Measurements from ENCODE around the gene ARPC1B. TPM values are rescaled to one million over a fixed set of nuclear protein-coding genes. Genes with fewer than 3 reads are reported as not detected.

ARPC1B gene
- total and polyA plus RNA-seq, 2 experiments from 2014 or later = 101 to 132 TPM

DNA sequence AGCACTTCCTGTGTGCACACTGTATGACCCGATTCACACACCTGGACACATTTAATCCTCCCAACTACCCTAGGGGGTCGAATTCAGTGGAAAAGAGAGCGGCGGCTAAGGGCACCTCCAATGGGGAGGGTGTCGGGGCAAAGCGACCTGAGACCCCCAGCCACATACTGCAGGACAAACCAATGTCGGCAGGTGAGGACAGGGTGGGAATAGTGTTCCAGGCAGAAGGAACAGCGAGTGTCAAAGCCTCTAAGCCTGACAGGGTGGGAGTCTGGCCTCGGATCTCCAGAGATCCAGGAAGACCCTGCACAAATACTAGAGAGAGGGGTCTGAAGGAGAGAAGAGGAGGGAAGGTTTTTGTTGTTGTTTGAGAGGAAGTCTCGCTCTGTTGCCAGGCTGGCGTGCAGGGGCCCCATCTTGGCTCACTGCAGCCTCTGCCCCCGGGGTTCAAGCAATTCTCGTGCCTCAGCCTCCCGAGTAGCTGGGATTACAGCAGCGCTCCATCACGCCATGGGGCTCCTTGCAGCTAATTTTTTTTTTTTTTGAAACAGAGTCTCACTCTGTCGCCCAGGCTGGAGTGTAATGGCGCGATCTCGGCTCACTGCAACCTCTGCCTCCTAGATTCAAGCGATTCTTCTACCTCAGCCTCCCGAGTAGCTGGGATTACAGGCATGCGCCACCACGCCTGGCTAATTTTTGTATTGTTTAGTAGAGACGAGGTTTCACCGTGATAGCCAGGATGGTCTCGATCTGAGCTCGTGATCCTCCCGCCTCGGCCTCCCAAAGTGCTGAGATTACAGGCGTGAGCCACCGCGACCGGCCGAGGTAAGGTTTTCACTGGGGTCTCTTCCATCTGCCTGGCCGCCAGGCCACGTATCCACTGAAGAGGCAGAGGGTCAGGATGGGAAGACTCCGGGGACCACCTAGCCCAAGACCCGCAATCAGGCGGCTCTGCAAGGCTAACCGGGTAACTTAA is 1.2 kb upstream of the ARPC1B start (continued):
- TF ChIP-seq ZNF331 (CRISPR knock-in tag; IDR thresholded peaks at IDR 0.05; ENCODE audit: low read depth) (no peak), STAT1 (IDR thresholded peaks at IDR 0.05; ENCODE audit: unreplicated experiment) (no peak), POLR2AphosphoS5 (IDR thresholded peaks at IDR 0.05; ENCODE audit: low read depth) (no peak), NANOG (IDR thresholded peaks at IDR 0.05; ENCODE audit: borderline replicate concordance) (no peak)
- TF ChIP-seq, protein P1, sequence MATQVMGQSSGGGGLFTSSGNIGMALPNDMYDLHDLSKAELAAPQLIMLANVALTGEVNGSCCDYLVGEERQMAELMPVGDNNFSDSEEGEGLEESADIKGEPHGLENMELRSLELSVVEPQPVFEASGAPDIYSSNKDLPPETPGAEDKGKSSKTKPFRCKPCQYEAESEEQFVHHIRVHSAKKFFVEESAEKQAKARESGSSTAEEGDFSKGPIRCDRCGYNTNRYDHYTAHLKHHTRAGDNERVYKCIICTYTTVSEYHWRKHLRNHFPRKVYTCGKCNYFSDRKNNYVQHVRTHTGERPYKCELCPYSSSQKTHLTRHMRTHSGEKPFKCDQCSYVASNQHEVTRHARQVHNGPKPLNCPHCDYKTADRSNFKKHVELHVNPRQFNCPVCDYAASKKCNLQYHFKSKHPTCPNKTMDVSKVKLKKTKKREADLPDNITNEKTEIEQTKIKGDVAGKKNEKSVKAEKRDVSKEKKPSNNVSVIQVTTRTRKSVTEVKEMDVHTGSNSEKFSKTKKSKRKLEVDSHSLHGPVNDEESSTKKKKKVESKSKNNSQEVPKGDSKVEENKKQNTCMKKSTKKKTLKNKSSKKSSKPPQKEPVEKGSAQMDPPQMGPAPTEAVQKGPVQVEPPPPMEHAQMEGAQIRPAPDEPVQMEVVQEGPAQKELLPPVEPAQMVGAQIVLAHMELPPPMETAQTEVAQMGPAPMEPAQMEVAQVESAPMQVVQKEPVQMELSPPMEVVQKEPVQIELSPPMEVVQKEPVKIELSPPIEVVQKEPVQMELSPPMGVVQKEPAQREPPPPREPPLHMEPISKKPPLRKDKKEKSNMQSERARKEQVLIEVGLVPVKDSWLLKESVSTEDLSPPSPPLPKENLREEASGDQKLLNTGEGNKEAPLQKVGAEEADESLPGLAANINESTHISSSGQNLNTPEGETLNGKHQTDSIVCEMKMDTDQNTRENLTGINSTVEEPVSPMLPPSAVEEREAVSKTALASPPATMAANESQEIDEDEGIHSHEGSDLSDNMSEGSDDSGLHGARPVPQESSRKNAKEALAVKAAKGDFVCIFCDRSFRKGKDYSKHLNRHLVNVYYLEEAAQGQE (IDR thresholded peaks at IDR 0.05; ENCODE audit: unreplicated experiment) = no peak

DNA sequence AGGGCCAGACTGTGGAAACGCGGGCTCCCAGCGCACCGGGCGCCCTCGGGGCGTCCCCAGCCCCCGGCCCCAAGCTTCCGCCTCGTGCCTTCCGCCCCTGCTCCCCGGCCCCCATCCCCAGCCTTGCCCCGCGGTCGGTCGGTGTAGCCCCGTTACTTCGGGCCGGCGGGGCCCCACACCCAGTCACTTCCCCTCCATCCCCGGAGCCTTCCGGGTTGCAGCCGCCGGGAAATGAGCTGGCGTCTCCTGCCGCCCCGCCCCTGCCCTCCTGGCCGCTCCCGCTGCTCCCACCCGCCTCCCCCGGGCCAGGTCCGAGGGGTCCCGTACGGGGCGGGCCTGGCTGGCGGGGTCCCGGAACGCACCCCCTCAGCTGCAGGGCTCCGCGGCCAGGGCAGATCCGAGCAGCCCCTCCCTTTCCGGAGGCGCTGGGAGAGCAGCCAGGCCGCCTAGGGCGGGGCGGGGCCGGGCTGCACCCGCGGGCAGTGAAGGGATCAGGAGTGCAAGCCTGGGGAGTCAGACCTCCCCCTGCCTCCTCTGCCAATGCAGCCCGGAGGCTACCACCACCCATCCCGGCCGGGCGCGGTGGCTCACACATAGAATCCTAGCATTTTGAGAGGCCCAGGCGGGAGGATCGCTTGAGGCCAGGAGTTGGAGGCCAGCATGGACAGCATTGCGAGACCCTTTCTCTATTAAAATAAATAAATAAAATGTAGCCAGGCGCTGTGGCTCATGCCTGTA is 709 bp downstream of the ARPC1B start:
- 0 out of 2 replicates have a peak, but pooled peaks cover 6% of the 10 kb centered on the region for H3F3A ChIP-seq (replicated peaks; ENCODE audit: low read depth)
- H3K4me3 ChIP-seq = peak overlapping the region; percentile 90
- Mint-ChIP-seq H3K36me3 (ENCODE audit: low read depth) (peaks cover 12% of the 10 kb centered on the region), H3K9me3 (no peaks in the 10 kb centered on the region), H3K27me3 (ENCODE audit: insufficient read depth, low read depth, poor library complexity) (peaks cover 15% of the 10 kb centered on the region), H3K4me1 (peaks cover 16% of the 10 kb centered on the region), H3K27ac (no peak overlapping the region), H3K4me3 (peak overlapping the region; percentile 67; the same call in 2 of the 3 replicates)
- no peak overlapping the region for H3K27ac ChIP-seq (ENCODE audit: low read depth)
- 0 out of 2 replicates have a peak overlapping the region, but pooled peaks have one; percentile 7 for H2AFZ ChIP-seq
- H3K4me1 ChIP-seq (ENCODE audit: insufficient read depth) = 0 out of 2 replicates have a peak, but pooled peaks cover 10% of the 10 kb centered on the region
- peak; percentile 66 for ATAC-seq
- TF ChIP-seq ZNF331 (CRISPR knock-in tag; IDR thresholded peaks at IDR 0.05; ENCODE audit: low read depth) (no peak), EZH2 (IDR thresholded peaks at IDR 0.05; ENCODE audit: low read depth, unreplicated experiment) (no peak), POLR2AphosphoS5 (IDR thresholded peaks at IDR 0.05; ENCODE audit: low read depth) (no peak)
- TF ChIP-seq, protein P2, sequence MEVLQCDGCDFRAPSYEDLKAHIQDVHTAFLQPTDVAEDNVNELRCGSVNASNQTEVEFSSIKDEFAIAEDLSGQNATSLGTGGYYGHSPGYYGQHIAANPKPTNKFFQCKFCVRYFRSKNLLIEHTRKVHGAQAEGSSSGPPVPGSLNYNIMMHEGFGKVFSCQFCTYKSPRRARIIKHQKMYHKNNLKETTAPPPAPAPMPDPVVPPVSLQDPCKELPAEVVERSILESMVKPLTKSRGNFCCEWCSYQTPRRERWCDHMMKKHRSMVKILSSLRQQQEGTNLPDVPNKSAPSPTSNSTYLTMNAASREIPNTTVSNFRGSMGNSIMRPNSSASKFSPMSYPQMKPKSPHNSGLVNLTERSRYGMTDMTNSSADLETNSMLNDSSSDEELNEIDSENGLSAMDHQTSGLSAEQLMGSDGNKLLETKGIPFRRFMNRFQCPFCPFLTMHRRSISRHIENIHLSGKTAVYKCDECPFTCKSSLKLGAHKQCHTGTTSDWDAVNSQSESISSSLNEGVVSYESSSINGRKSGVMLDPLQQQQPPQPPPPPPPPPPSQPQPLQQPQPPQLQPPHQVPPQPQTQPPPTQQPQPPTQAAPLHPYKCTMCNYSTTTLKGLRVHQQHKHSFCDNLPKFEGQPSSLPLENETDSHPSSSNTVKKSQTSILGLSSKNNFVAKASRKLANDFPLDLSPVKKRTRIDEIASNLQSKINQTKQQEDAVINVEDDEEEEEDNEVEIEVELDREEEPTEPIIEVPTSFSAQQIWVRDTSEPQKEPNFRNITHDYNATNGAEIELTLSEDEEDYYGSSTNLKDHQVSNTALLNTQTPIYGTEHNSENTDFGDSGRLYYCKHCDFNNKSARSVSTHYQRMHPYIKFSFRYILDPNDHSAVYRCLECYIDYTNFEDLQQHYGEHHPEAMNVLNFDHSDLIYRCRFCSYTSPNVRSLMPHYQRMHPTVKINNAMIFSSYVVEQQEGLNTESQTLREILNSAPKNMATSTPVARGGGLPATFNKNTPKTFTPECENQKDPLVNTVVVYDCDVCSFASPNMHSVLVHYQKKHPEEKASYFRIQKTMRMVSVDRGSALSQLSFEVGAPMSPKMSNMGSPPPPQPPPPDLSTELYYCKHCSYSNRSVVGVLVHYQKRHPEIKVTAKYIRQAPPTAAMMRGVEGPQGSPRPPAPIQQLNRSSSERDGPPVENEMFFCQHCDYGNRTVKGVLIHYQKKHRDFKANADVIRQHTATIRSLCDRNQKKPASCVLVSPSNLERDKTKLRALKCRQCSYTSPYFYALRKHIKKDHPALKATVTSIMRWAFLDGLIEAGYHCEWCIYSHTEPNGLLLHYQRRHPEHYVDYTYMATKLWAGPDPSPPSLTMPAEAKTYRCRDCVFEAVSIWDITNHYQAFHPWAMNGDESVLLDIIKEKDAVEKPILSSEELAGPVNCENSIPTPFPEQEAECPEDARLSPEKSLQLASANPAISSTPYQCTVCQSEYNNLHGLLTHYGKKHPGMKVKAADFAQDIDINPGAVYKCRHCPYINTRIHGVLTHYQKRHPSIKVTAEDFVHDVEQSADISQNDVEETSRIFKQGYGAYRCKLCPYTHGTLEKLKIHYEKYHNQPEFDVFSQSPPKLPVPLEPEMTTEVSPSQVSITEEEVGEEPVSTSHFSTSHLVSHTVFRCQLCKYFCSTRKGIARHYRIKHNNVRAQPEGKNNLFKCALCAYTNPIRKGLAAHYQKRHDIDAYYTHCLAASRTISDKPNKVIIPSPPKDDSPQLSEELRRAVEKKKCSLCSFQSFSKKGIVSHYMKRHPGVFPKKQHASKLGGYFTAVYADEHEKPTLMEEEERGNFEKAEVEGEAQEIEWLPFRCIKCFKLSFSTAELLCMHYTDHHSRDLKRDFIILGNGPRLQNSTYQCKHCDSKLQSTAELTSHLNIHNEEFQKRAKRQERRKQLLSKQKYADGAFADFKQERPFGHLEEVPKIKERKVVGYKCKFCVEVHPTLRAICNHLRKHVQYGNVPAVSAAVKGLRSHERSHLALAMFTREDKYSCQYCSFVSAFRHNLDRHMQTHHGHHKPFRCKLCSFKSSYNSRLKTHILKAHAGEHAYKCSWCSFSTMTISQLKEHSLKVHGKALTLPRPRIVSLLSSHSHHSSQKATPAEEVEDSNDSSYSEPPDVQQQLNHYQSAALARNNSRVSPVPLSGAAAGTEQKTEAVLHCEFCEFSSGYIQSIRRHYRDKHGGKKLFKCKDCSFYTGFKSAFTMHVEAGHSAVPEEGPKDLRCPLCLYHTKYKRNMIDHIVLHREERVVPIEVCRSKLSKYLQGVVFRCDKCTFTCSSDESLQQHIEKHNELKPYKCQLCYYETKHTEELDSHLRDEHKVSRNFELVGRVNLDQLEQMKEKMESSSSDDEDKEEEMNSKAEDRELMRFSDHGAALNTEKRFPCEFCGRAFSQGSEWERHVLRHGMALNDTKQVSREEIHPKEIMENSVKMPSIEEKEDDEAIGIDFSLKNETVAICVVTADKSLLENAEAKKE (CRISPR knock-in tag; IDR thresholded peaks at IDR 0.05) = no peak
- TF ChIP-seq, protein P3, sequence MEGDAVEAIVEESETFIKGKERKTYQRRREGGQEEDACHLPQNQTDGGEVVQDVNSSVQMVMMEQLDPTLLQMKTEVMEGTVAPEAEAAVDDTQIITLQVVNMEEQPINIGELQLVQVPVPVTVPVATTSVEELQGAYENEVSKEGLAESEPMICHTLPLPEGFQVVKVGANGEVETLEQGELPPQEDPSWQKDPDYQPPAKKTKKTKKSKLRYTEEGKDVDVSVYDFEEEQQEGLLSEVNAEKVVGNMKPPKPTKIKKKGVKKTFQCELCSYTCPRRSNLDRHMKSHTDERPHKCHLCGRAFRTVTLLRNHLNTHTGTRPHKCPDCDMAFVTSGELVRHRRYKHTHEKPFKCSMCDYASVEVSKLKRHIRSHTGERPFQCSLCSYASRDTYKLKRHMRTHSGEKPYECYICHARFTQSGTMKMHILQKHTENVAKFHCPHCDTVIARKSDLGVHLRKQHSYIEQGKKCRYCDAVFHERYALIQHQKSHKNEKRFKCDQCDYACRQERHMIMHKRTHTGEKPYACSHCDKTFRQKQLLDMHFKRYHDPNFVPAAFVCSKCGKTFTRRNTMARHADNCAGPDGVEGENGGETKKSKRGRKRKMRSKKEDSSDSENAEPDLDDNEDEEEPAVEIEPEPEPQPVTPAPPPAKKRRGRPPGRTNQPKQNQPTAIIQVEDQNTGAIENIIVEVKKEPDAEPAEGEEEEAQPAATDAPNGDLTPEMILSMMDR (conservative IDR thresholded peaks at IDR 0.05; ENCODE audit: low read depth in 2 of 2) = no peak
- H3K4me2 ChIP-seq = peak overlapping the region; percentile 87
- no peaks in the 10 kb centered on the region for H3K36me3 ChIP-seq (ENCODE audit: insufficient read depth)
- peaks cover 24% of the 10 kb centered on the region for H4K20me1 ChIP-seq (replicated peaks; ENCODE audit: insufficient read depth)
- peaks cover 21% of the 10 kb centered on the region for H3K79me2 ChIP-seq (replicated peaks; ENCODE audit: insufficient read depth)
- peak; percentile 71 for DNase-seq (ENCODE audit: low spot score)
- no peaks in the 10 kb centered on the region for H3K27me3 ChIP-seq (ENCODE audit: insufficient read depth)
- H3K9me2 ChIP-seq (ENCODE audit: insufficient read depth) = no peaks in the 10 kb centered on the region

Measured in GM23338 (cell line).